LNCAP (cell line): Measurements from ENCODE around the gene FNBP1.

Experiments
- TF ChIP-seq, protein P1 (sequence below): fragments of 450-650 bp; IDR thresholded peaks from 2 replicates; pipeline ENCODE4 v1.5.1; 2017; ENCODE audit warnings: mild to moderate bottlenecking

Gene FNBP1

DNA sequence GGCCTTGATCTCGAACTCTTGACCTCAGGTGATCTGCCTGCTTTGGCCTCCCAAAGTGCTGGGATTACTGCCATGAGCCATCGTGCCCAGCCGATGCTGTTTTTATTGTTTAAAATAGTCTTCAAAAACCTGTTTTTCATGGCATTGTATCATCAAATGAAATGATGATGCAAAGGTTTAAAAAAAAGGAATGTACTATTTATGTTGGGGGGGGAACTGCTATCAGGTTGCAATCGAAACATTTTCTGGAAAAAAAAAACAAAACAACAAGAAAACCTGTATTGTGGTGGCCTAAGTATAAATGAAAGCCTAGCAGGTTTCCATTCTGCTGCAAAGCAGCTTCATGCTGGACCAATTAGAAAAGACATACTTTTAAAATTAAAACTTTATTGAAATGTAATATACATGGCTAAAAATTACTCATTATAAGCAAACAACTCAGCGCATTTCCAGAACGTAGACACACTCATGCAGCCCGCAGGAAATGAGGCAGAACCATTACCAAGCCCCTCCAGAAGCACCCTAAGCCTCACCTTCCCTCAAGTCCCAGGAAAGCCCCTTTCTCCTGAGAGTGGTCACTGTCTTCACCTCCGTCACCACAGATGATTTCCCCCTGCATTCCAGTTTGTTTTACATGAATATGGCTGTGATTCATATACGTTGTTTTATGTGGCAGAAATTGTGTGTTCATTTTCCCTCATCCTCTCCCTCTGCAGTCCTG lies 29.7 kb upstream of the FNBP1 start:
- TF ChIP-seq, protein P1, sequence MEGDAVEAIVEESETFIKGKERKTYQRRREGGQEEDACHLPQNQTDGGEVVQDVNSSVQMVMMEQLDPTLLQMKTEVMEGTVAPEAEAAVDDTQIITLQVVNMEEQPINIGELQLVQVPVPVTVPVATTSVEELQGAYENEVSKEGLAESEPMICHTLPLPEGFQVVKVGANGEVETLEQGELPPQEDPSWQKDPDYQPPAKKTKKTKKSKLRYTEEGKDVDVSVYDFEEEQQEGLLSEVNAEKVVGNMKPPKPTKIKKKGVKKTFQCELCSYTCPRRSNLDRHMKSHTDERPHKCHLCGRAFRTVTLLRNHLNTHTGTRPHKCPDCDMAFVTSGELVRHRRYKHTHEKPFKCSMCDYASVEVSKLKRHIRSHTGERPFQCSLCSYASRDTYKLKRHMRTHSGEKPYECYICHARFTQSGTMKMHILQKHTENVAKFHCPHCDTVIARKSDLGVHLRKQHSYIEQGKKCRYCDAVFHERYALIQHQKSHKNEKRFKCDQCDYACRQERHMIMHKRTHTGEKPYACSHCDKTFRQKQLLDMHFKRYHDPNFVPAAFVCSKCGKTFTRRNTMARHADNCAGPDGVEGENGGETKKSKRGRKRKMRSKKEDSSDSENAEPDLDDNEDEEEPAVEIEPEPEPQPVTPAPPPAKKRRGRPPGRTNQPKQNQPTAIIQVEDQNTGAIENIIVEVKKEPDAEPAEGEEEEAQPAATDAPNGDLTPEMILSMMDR = no peak

DNA sequence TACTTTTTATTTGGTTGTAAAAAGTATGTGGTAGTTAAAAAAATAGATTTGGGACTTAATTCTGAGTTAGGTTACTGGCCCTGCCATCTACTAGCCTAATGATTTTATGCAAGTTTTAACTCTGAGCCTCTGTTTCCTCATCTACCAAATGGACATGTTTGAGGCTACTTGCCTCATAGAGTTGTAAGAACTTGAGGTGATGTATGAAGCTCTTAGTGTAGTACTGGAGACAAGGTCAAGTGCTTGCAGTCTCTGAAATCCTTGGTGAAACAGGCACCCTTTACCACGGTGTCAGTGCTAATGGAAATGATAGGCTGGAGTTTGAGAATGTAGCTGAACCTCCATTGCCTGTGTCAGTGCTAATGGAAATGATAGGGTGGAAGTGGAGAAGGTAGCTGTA lies 26.1 kb upstream of the FNBP1 start:
- TF ChIP-seq, protein P1 = no peak

DNA sequence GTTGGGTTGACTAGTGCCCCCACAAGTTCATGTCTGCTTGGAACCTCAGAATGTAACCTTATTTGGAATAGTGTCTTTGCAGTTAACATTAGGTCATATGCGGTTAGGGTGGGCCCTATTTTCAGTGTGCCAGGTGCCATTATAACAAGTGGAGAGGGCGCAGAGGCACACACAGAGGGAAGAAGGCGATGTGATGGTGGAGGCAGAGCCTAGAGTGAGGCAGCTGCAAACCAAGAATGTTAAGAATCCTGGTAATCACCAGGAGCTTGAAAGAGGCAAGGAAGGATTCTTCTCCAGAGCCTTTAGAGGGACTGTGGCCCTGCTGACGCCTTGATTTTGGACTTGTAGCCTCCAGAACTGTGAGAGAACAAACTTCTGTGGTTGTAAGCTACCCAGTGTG lies 21.6 kb upstream of the FNBP1 start:
- TF ChIP-seq, protein P1 = no peak

DNA sequence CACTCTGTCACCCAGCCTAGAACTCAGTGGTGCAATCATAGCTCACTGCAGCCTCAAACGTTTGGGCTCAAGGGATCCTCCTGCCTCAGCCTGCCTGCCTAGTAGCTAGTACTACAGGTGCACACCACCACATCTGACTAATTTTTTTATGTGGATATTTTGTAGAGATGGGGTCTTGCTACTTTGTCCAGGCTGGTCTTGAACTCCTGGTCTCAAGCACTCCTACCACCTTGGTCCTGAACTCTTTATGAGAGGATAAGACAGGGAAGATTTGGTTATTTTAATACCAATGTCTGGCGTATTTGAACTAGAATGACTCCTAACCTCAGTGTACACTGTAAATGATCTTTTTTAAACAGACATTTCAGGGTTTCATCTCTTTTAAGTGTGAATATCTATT lies 19.8 kb upstream of the FNBP1 start:
- TF ChIP-seq, protein P1 = no peak

DNA sequence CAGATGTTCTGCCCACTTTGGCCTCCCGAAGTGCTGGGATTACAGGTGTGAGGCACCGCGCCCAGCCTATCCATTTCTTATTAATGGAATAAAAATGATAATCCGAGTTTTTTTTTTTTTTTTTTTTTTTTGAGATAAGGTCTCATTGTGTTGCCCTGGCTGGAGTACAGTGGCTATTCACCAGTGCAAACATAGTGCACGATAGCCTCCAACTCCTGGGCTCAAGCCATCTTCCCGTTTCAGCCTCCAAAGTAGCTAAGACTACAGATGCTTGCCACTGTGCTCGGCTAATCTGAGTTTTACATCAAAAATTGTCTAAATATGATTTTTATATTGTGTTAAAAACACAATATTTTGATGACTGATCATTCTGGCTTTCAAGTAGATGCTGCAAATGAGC lies 17.3 kb upstream of the FNBP1 start:
- TF ChIP-seq, protein P1 = no peak

DNA sequence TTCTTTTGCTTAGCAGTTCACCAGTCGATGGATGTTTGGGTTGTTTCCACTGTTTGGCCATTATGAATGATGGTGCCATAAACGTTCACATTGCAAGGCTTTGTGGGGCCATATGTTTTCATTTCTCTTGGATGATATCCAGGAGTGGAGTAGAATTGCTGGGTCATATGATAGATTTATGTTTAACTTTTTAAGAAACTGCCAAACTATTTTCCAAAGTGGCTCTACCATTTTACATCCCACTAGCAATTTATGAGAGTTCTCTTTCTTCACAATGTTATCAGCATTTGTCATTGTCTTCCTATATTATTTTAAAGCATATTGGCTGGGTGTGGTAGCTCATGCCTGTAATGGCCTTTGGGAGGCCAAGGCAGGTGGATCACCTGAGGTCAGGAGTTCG lies 15.9 kb upstream of the FNBP1 start:
- TF ChIP-seq, protein P1 = no peak

DNA sequence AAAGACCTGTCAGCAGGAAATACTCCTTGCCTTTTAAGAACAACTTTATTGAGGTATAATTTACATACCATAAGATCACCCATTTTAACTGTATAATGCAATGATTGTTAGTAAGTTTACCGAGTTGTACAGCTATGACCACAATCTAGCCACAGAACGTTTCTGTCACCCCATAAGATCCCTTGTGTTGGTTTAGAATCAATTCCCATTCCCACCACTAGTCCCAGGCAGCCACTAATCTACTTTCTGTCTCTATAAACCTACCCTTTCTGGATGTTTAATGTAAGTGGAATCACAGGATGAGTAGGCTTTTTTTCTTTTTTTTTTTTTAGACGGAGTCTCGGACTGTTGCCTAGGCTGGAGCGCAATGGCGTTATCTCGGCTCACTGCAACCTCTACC lies 15.2 kb upstream of the FNBP1 start:
- TF ChIP-seq, protein P1 = no peak

DNA sequence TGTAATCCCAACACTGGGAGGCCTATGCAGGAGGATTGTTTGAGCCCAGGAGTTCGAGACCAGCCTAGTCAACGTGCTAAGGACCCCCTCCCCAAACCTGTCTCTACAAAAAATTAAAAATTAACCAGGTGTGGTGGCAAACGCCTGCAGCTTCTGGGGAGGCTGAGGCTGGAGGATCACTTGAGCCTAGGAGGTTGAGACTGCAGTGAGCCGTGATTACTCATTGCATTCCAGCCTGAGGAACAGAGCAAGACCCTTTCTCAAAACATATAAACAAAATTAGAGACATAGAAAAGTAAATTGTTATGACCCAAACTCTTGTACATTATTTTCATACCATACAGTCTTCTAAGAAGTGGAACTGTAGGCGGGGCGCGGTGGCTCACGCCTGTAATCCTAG lies 11.8 kb upstream of the FNBP1 start:
- TF ChIP-seq, protein P1 = no peak
